Fibroblast of upper back skin (primary cell): ENCODE results near the gene C3orf52.

Source experiments
- DNase-seq: peaks from one replicate; pipeline ENCODE4 v3.0.0-alpha.2; 2013

C3orf52 gene

DNA sequence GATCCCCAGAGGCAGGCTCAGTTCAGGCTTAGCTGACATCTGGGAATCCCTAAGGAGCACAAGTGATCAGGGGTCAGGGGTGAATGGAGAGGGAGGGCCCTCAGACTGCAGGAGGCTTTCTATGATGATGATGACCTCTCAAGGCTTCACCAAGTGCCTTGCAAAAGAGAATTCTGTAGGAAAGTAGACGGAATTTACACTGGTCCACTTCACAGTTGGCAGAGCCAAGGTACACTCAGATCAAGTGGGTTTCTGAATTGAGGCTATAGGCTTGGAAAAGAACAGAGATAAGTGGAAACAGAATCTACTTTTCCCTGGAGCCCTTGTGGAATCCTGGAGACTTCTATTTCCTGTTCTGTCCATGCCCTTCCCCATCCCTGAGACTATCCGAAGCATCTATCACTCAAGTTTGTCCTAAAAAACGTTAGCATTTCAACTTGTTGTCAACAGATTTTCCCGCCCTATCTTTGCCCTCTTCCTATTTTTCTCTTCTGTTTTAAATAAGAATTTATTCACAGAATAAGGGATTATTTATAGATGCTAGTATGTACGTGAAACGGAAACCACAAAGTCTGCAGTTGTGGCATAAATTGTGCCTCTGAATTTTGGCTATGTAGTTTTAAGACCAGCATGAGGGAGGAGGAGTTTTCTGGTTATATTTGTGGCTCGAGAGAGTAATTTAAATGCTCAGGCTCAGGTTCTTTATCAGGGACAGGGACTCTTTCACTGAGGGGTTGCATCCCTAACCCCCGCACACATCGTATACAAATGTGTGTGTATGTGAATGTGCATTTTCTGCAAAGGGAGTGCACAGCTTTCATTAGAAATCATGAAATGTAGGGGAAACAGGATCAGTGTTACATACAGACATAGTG, 34.0 kb downstream of the C3orf52 start:
- DNase-seq, result no peak

DNA sequence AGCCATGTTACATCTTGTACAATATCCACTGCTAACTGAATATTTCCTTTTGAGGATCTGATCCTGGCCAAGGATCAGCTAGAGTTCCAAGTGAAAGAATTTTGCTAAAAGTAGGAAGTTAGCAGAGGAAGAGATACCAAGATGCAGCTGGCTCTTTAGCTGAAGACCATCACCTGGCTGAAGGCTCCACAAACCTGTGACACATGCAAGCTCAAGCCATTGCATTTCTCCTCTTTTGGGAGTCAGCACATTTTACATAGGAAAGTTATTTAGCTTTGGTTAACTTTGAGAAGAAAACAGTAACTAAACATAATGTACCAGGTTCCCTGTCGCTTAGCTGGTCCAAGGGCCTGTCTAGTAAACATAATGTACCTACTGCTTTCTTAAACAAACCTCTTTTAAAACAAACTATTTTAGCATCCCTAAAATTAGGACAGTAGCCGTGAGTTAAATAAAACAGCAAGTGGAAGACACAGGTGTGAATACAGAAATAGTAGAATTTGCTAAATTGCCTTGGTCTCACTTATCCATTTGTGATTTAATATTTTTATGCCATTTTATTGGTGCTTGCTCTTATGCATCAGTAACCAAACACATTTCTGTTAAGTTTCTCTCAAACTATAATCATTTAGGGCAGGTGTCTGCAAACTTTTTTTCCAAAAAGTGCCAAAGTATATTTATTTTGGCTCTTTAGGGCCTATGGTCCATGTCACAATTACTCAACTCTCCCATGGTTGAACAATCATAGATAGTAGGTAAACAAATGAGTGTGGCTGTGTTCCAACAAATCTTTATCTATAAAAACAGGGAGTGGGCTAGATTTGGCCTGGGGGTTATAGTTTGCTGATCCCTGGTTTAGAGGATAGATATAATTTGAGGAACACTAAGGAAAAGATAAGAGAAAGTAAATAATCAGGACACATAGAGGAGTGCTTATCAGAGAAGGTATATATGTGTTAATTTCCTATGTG, 35.7 kb downstream of the C3orf52 start:
- no peak for DNase-seq

DNA sequence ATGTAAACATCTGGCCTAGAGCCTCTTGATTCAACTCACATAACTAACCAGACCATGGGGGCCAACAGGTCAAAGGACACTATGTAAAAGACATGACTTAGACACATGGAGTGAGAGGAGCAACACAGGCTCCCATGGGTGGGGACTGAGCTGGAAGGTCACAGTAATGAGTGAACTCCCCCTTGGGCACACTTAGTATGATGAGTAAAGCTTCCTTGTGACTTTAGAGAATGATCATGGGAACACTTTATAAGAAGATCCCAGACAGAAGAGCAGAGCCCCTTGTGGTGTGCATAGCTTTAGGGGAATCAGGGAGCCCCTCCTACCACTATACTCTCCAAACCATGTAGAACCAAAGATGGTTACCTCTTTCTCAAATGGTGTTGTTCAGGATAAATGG, 36.7 kb downstream of the C3orf52 start:
- DNase-seq, result no peak

DNA sequence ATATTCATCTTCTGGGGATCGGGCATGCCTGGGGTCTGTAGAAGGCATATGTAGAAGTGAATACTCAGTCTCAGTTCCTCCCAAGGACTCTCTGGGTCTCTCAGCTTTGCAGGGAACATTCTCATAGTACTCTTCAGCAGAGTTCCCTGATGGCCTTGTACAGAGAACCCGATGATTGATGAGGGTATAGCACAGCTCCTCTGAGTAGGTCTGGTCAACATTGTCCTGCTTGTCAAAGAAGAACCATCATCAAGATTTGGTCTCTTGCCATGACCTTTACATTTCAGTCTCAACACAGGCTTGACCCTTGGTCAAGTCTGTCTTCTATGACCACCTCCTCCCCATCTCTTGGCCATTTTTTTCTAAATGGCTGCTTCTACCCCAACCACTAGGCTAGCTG, 37.4 kb downstream of the C3orf52 start:
- DNase-seq, result no peak

DNA sequence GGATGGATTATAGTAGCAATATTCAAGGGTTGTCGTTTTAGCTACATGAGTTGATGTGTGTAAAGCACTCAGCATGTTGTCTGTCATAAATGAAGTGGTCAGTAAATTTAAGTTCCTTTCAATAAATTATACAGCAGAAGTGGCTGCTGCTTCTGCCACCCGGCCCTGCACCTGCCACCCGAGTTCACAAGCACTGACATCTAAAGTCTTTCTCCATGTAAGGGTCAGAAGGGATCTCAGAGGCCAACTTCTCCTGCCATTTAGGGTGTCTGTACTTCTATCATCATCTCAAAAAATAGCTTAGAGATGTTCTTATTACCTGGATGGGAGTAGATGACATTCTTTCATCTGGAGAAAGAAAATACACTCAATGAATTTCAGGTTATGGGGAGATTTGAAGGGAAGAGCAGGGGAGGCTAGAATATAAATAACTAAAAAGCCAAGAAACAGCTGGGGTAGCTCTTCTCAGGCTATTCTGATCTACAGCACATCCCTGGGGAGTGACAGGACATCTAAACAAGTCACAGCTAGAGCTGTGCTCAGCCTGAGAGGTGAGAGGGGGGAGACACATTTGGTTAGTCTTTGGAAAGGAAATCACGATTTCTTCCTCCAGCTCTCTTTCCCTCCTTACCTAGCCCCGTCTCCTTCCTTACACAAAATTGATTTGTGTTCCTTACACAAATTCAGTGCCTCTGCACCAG, 38.9 kb downstream of the C3orf52 start:
- no peak for DNase-seq

DNA sequence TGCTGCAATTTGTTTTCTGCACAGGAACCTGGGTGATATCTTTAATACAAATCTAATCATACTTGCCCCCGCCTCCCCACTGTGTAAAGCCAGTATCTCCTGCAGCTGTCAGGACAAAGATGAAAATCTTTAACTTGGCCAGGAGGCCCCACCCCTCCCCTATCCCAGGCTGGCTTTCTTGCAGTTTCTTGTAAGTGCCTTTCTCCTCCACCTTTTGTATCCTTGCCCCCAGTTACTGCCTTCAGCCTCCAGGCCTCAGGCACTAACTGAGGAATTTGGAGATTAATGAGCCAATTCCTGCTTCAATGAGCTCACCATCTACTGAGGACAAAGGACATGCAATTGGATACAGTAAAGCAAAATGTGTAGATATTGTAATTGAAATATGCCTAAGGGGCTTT, 40.3 kb downstream of the C3orf52 start:
- DNase-seq, result peak; percentile 23

DNA sequence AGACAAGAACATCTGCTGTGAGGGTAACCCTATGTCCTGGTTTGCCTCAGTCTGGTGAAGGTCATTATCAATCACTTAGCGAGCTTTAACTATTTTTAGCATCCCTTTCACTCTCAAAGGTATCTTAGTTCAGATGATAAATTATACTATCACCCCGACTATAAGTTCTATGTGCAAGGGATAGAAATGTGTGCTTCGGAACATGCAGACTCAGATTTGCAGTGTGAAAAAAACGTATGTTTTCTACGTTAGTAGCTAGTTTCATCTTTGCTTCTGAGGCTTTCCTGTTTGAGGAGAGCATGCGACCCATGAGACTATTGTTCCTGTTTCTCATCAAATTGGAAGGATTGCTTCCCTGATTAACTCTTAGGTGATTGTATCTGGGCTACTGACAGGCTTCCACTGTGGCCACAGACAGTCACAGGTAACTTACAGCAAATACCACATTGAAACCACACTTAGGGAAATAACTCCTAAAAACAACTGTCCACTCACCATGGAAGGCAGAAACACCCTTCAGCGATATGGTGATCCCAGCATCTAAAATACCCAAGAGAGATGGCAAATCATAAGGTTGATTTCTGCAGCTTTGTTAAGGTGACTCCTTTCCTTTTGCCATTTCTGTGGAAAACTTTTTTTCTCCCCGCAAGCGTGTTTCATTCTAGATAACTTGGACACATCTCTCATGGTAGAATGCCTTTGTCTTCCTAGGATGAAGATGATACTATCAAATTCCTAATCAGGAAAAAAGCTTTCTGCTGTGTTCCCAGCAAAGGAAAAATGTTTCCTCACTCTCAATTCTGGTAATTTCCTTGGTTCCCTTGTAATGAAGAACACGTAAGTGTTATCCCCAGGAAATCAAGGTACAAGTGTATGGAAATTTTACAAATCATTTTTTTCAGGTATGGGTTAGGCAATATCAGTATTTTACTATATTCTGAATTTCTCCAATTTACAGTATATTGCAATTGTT, 41.6 kb downstream of the C3orf52 start:
- no peak for DNase-seq

DNA sequence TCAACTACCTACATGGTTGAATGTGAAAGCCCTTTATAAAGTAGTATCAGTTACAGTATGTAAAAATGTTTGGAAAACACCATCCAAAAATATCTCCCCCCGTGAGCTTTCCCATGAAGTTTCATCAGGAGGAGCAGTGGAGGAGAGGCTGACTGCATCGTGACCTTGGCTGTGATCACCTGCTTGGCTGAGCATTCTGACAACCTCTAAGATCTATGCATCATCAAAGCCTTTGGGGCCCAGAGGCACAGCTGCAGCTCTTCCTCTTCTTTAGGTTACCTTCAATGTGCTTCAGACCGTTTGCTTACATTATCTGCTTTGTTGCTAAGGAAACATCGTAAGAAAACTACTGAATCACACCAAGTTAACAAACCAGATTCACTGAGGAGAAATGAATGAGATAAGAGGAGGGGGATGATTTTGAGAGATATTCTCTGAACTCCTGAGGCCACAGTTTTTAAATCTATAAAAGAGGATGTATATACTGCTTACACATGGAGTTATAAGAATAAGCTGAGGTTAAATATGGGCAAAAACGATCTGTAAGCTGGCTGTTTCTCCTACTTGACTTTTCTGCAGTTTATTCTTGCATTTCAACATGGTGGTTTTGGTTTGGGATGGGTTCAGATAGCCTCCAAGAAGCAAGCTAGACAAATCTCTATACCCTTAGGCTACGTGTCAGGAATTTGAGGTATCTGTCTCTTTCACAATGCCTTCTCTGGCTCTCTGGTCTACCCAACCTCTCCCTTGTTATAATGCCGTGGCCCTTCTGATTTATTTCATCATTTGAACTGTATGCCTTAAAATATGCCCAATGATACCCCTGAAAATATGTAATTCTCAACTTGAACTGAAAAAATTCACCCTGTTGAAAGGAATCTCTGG, 42.9 kb downstream of the C3orf52 start:
- DNase-seq, result peak; percentile 34

DNA sequence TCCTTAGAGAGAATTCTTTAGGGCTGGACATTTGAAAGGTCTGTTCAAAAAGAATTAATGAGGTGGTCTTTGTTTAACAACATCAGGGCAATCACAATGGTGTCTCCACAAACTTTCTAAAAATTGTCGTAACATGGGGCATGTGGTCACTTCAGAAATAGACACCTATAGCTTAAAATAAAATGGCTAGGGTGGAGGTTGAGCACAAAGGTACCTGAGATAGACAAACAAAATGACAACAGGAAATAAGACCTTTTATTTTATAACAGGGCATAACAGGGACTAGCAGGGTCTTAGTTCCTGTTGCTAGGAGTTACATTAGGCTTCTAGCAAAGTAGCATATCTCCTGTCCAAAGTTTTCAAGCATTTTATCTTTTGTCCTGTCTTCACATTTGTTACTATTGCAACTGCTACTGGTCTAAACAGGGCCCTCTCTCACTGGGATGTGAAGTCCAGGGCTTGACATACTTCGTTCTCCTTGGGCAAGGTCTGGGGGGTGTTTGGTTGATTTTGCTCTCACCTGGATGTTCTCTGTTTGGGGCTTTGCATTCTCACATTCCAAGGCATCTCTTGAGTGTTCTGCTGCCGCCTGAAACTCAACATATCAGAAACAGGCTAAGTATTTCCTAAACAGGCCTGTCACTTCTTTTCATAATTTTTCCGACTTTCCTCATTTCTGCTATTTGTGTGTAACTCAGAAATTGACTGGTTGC, 43.9 kb downstream of the C3orf52 start:
- DNase-seq, result no peak

DNA sequence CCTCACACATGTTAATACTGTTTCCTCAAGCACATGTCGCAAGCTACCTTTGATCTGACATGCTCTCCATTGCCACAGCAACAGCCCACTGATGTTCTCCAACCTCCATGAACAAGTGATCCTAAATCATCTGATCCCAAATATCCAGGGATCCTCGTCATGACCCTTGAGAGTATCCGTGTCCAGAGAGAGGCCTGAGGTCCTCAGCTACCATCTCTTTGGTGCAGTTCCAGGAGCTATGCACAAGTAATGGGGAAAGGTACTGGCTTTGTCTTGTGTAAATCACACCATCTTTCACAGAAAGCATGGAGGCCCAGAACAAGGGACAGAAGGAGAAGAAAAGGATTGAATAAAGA, 44.4 kb downstream of the C3orf52 start:
- no peak for DNase-seq

DNA sequence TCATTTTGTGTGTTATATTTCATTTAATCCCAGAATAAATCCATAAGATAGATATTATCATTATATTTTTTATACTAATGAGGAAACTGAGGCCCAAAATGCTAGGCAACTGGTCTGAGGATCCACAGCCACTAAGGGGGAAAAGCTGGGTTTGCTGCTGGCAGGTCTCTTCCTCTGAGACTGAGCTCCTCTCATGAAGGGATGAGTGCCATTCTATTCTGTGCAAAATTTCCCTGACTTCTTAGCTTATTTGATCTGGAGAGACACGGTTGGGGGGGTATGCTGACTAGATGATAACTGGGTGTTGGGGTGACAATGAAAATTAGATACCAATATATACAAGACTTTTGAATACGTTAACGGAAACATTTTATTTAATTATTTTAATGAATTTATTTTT, 44.9 kb downstream of the C3orf52 start:
- DNase-seq, result no peak

DNA sequence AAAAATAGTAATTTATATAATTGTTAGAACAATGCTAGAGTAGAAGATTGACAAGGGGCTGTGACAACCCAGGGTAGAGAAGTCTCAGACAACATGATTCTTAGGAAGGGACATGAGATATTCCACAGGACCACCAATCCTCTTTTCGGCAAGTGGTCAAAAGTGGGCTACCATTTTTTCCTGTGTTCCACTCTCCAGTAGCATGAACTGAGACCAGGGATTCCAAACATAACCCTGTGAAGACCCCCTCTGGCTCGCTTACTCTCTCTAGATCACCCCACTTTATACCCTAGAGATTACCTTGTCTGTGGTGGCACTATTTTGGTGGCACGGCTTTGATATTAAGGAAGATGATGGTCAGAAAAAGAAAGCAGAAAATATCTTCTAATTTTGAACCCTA, 45.9 kb downstream of the C3orf52 start:
- DNase-seq, result no peak

DNA sequence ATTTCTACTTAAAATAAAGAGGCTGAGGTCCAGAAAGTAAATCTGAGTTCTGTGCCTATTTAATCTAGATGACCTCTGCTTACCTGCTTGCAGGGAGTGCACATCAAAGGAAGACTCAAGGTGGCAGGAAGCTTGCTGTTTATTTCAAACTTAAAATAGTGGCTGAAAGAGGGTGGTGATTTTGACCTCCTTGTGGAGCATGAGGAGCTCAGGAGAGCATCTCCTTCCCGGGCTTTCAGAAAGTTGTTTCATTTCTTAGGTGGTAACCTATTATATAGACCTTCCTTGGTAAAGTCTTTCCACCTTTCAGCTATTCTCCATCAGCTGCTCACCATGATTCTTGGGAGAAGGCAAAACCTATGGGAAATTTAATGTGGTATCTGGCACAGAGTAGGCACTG, 46.4 kb downstream of the C3orf52 start:
- no peak for DNase-seq

DNA sequence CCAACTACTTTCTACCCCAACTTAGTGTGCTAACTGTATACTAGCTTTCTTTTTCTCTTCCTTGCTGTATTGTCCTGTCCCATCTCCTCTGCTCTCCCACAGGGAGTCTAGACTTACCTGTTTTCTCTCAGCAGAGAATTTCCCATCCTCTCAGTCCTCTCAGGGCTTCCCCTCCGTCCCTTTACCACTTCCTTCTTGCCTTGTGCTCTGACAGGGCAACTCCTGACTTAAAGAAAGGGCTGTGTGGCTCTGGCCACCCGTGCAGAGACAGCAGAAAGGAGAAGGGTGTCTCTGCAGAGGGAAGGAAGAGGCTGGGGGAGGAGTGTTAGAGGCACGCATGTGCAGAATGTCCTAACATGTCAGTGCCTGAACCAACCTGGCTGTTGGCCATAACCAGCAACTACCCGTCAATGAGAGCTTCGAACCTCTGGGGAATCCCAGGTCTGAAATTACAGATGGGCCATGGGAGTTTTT, 46.8 kb downstream of the C3orf52 start, which contains the start of gene GCSAM:
GCSAM (minus strand) TSS at position 274 of the 474 bp plus-strand sequence; CDS start at position 146, 128 bp downstream.
- no peak for DNase-seq

DNA sequence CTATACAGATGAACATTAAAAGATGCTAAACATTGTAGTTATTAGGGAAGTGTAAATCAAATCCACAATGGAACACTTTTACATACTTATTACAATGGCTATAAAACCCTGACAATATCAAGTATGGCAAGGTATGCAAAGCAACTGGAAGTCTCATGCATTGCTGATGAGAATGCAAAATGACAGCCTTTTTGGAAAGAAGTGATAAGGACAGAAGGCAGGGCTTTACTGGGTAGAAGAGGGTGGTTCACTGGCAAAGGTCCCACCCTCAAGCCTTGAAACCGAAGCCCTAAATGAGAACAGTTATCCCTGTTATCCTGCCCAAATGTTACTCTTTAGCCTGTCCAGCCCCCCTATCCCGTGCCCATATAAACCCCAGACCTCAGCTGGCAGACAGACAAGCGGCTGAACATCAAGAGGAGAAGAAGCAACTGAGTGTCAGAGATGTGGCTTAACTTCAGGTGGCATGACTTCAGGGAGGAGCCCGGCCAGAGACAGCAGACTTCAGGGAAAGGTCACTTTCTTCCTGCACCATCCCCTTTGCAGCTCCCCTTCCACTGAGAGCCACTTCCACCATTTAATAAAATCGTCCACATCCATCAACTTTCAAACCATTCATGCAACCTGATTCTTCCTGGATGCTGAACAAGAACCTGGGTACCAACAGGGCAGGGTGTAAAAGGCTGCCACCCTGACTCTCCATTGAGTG, 47.6 kb downstream of the C3orf52 start:
- DNase-seq, result no peak

DNA sequence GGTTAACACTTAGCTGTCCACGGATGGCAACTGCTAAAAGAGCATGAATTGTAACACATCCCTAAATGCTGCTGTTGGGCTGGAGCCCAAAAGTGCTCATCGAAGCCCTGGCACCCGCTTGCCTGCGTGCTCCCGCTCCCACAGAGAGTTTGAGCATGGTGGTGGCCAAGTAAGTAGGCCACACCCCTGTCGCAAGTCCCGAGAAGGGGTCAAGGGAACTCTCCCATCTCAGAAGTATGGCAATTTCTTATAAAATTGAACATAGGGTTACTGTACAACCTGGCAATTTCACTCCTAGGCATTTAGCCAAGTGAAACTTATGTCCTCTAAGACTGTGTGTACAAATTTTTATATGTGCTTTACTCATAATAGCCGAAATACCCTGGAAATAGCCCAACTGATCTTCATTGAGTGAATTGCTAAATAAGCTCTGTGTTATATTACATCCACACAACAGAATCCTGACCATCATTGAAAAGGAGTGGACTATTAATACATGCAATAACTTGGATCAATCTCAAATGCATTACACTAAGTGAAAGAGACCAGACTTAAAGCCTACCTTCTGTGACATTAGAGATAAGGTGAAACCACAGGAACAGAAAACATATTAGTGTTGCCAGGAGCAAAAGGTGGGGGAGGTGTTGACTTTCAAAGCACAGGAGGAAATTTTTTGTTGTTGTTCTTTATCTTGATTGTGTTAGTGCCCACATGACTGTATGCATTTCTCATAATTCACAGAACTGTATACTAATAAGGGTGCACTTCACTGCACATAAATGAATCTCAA, 48.3 kb downstream of the C3orf52 start:
- no peak for DNase-seq

DNA sequence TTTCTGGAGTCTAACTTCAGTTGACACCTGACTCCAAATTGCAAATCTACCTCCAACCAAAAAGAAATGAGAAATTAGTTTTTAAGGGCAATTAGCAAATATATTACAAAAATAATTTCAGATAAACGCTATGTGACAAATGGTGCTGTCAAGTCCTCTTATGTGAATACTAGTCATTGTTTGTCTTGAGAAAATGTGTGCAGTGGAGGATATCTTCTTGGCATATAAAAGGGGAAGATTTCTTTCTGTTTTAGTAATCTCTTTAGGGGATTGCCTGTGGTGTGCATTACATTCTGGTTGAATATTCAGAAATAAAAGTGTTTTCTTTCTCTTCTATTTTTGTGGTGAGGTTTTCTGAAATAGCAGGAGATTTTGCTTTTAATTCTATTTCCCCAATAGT, 49.9 kb downstream of the C3orf52 start:
- DNase-seq, result no peak

DNA sequence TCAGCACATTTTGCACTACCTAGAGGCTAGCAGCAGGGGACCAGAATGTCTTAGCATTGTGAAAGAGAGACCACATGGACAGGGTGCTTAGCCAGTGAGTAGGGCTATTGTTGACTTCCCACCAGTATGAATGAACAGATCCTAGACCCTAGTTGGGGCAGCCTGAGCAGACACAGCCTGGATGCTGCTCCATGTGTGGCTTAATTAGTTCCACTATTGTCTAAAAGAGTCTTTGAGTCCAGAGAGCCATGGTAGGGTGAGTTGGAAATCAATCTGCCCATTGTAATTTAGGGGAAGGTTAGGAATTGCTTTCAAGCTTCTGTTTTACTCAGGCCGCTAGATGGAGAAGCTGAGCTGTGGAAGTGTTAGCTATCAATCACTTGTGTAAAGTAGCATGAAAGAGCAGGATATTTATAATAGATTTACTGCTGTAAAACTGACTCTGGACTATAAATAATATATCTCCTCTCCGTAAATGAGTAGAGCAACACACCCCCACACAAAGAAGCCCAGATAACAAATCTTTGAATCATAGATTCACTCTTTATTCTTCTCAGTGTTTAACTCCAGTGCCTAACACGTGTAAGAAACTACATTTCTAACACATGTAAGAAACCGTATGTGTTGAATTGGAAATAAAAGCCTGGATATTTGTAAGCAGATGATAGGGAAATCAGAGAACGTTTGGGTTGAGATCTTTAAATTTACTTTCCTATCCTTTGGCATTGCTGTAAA, 50.9 kb downstream of the C3orf52 start:
- DNase-seq, result peak; percentile 41
